Subcutaneous abdominal adipose tissue (tissue), 5 donors: ENCODE results near the gene ILRUN.
"Not testable (repeated sequence)": the region's sequence is repeated elsewhere in the genome, so short reads cannot be mapped to it uniquely, and the experiment has no call there.

Experiments
- H3K27ac ChIP-seq: one replicate; pipeline ENCODE4 v1.7.0; 2013; ENCODE audit warnings: low read depth, mild to moderate bottlenecking, inconsistent platforms, low read length, moderate library complexity
- H3K27me3 ChIP-seq, 5 donors: one replicate each; pipeline ENCODE4 v1.7.0; 2013; ENCODE audit warnings: low read length in 5 of 5, inconsistent platforms in 1 of 5; ENCODE audit not compliant: control insufficient read depth in 5 of 5, insufficient read depth in 4 of 5
- H3K36me3 ChIP-seq, 5 donors: one replicate each; pipeline ENCODE4 v1.7.0; 2013; ENCODE audit warnings: low read length in 5 of 5; ENCODE audit not compliant: control insufficient read depth in 5 of 5, insufficient read depth in 5 of 5
- H3K4me1 ChIP-seq, 5 donors: one replicate each; pipeline ENCODE4 v1.7.0; 2013; ENCODE audit warnings: low read length in 5 of 5, mild to moderate bottlenecking in 3 of 5, moderate library complexity in 1 of 5; ENCODE audit not compliant: control insufficient read depth in 5 of 5, insufficient read depth in 5 of 5
- H3K4me3 ChIP-seq, 5 donors: one replicate each; pipeline ENCODE4 v1.7.0; 2013; ENCODE audit warnings: low read length in 5 of 5, low read depth in 1 of 5
- H3K9ac ChIP-seq, 5 donors: one replicate each; pipeline ENCODE4 v1.7.0; 2013; ENCODE audit warnings: low read length in 5 of 5, mild to moderate bottlenecking in 4 of 5, moderate library complexity in 3 of 5
- H3K9me3 ChIP-seq, 5 donors: one replicate each; pipeline ENCODE4 v1.7.0; 2013; ENCODE audit warnings: low read length in 5 of 5; ENCODE audit not compliant: control insufficient read depth in 5 of 5
- donor health status: healthy.
- donor health status: healthy.
- donor health status: healthy.
- donor health status: healthy.
- donor health status: healthy.

The ILRUN gene

GRCh38 chr6:34680313-34680712 is 16.3 kb downstream of the ILRUN start:
- peaks cover 2 to 21% (median 12%) of the 10 kb centered on the region in 5 donors for H3K4me1 ChIP-seq
- not testable (repeated sequence) for H3K27me3 ChIP-seq, H3K36me3 ChIP-seq, H3K9ac ChIP-seq, H3K27ac ChIP-seq, H3K4me3 ChIP-seq, H3K9me3 ChIP-seq

GRCh38 chr6:34679552-34680253 is 16.9 kb downstream of the ILRUN start:
- no peaks in the 10 kb centered on the region for H3K36me3 ChIP-seq
- H3K27ac ChIP-seq: no peak overlapping the region
- H3K27me3 ChIP-seq: no peaks in the 10 kb centered on the region
- H3K9me3 ChIP-seq: no peaks in the 10 kb centered on the region
- no peak overlapping the region for H3K4me3 ChIP-seq
- peaks cover 2 to 18% (median 12%) of the 10 kb centered on the region in 5 donors for H3K4me1 ChIP-seq
- H3K9ac ChIP-seq: no peak overlapping the region

GRCh38 chr6:34676140-34676539 is 20.4 kb downstream of the ILRUN start:
- no peak overlapping the region for H3K9ac ChIP-seq
- H3K27ac ChIP-seq: no peak overlapping the region
- H3K4me3 ChIP-seq: no peak overlapping the region
- H3K9me3 ChIP-seq: no peaks in the 10 kb centered on the region
- no peaks in the 10 kb centered on the region for H3K27me3 ChIP-seq
- H3K4me1 ChIP-seq: peaks cover 5 to 43% (median 38%) of the 10 kb centered on the region in 5 donors
- no peaks in the 10 kb centered on the region for H3K36me3 ChIP-seq

- not testable (repeated sequence) for H3K36me3 ChIP-seq, H3K9ac ChIP-seq, H3K4me3 ChIP-seq, H3K9me3 ChIP-seq, H3K27ac ChIP-seq, H3K27me3 ChIP-seq
- peaks cover 3 to 45% (median 37%) of the 10 kb centered on the region in 5 donors for H3K4me1 ChIP-seq
Measured at GRCh38 chr6:34674930-34675329, 21.6 kb downstream of the ILRUN start.

- no peaks in the 10 kb centered on the region for H3K36me3 ChIP-seq
- peak overlapping the region; percentile 62 for H3K27ac ChIP-seq
- H3K27me3 ChIP-seq: no peaks in the 10 kb centered on the region
- H3K9me3 ChIP-seq: no peaks in the 10 kb centered on the region
- H3K4me1 ChIP-seq: peaks cover 3 to 46% (median 32%) of the 10 kb centered on the region in 5 donors
- no peak overlapping the region for H3K4me3 ChIP-seq
- no peak overlapping the region for H3K9ac ChIP-seq
Measured at GRCh38 chr6:34674268-34674639, 22.3 kb downstream of the ILRUN start.

GRCh38 chr6:34673064-34673463 is 23.5 kb downstream of the ILRUN start:
- H3K36me3 ChIP-seq: no peaks in the 10 kb centered on the region
- H3K9ac ChIP-seq: peak overlapping the region in 3 of 5 donors; percentile 28 to 47 (median 46)
- no peak overlapping the region for H3K4me3 ChIP-seq
- H3K9me3 ChIP-seq: no peaks in the 10 kb centered on the region
- H3K27me3 ChIP-seq: no peaks in the 10 kb centered on the region
- peaks cover 3 to 47% (median 32%) of the 10 kb centered on the region in 5 donors for H3K4me1 ChIP-seq
- peak overlapping the region; percentile 81 for H3K27ac ChIP-seq

- Histone ChIP-seq H3K4me3 (no peak overlapping the region), H3K36me3 (no peaks in the 10 kb centered on the region), H3K27ac (peak overlapping the region; percentile 81), H3K9ac (peak overlapping the region in 2 of 5 donors; percentile 28 to 46), H3K9me3 (no peaks in the 10 kb centered on the region), H3K4me1 (peaks cover 3 to 47% (median 32%) of the 10 kb centered on the region in 5 donors), H3K27me3 (no peaks in the 10 kb centered on the region)
Measured at GRCh38 chr6:34672657-34673043, 23.9 kb downstream of the ILRUN start.

GRCh38 chr6:34671801-34672656 is 24.5 kb downstream of the ILRUN start:
- no peaks in the 10 kb centered on the region for H3K27me3 ChIP-seq
- H3K9me3 ChIP-seq: no peaks in the 10 kb centered on the region
- no peaks in the 10 kb centered on the region for H3K36me3 ChIP-seq
- peaks cover 3 to 47% (median 32%) of the 10 kb centered on the region in 5 donors for H3K4me1 ChIP-seq
- H3K9ac ChIP-seq: peak overlapping the region in 4 of 5 donors; percentile 0 to 46 (median 6)
- H3K4me3 ChIP-seq: no peak overlapping the region
- H3K27ac ChIP-seq: peak overlapping the region; percentile 81

- no peaks in the 10 kb centered on the region for H3K27me3 ChIP-seq
- peak overlapping the region in 4 of 5 donors; percentile 0 to 42 (median 6) for H3K9ac ChIP-seq
Measured at GRCh38 chr6:34671367-34671766, 25.2 kb downstream of the ILRUN start.

GRCh38 chr6:34668799-34669198 is 27.8 kb downstream of the ILRUN start:
- H3K4me3 ChIP-seq, H3K9me3 ChIP-seq, H3K36me3 ChIP-seq, H3K9ac ChIP-seq, H3K27me3 ChIP-seq: not testable (repeated sequence)
- peak overlapping the region; percentile 72 for H3K27ac ChIP-seq
- H3K4me1 ChIP-seq: peaks cover 3 to 54% (median 51%) of the 10 kb centered on the region in 5 donors

More at GRCh38 chr6:34671367-34671766, 25.2 kb downstream of the ILRUN start:
- Histone ChIP-seq H3K4me1 (peaks cover 3 to 47% (median 32%) of the 10 kb centered on the region in 5 donors), H3K27ac (peak overlapping the region; percentile 81), H3K36me3 (no peaks in the 10 kb centered on the region), H3K4me3 (no peak overlapping the region), H3K9me3 (no peaks in the 10 kb centered on the region)
